ENCODE data around the gene MMP2. TPM values are rescaled to one million over a fixed set of nuclear protein-coding genes. Genes with fewer than 3 reads are reported as not detected.
A peak's percentile ranks its signal among the peaks of the same experiment; 100 is the strongest.

MMP2 gene
- polyA plus RNA-seq, 3 donors: 294 to 319 (median 305) TPM

- no peak for DNase-seq (ENCODE audit: low read depth in 3 of 3, low spot score in 2 of 3)
These were observed 12.7 kb downstream of the MMP2 start for GRCh38 chr16:55491691-55492090.

GRCh38 chr16:55492756-55493380 is 13.9 kb downstream of the MMP2 start:
- DNase-seq (ENCODE audit: low read depth in 3 of 3, low spot score in 2 of 3): no peak

- no peak for DNase-seq (ENCODE audit: low read depth in 3 of 3, low spot score in 2 of 3)
These were observed 16.0 kb downstream of the MMP2 start for GRCh38 chr16:55494994-55495421.

GRCh38 chr16:55495616-55496289 is 16.8 kb downstream of the MMP2 start:
- DNase-seq (ENCODE audit: low read depth in 3 of 3, low spot score in 2 of 3): no peak

GRCh38 chr16:55496509-55497145 is 17.6 kb downstream of the MMP2 start:
- DNase-seq (ENCODE audit: low read depth in 3 of 3, low spot score in 2 of 3): no peak

GRCh38 chr16:55497558-55497957 is 18.6 kb downstream of the MMP2 start:
- no peak for DNase-seq (ENCODE audit: low read depth in 3 of 3, low spot score in 2 of 3)

GRCh38 chr16:55498101-55498500 is 19.1 kb downstream of the MMP2 start:
- no peak for DNase-seq (ENCODE audit: low read depth in 3 of 3, low spot score in 2 of 3)

- no peak for DNase-seq (ENCODE audit: low read depth in 3 of 3, low spot score in 2 of 3)
These were observed 20.3 kb downstream of the MMP2 start for GRCh38 chr16:55499281-55499680.

- no peak for DNase-seq (ENCODE audit: low read depth in 3 of 3, low spot score in 2 of 3)
These were observed 21.0 kb downstream of the MMP2 start for GRCh38 chr16:55499951-55500529.

GRCh38 chr16:55500530-55501011 is 21.6 kb downstream of the MMP2 start:
- DNase-seq (ENCODE audit: low read depth in 3 of 3, low spot score in 2 of 3): no peak

- DNase-seq (ENCODE audit: low read depth in 3 of 3, low spot score in 2 of 3): no peak
These were observed 22.7 kb downstream of the MMP2 start for GRCh38 chr16:55501549-55502322.

GRCh38 chr16:55502801-55503366 is 23.9 kb downstream of the MMP2 start:
- peak in 1 of 3 donors; percentile 67 for DNase-seq (ENCODE audit: low read depth in 3 of 3, low spot score in 2 of 3)

GRCh38 chr16:55503726-55504550 is 24.9 kb downstream of the MMP2 start:
- no peak for DNase-seq (ENCODE audit: low read depth in 3 of 3, low spot score in 2 of 3)

- no peak for DNase-seq (ENCODE audit: low read depth in 3 of 3, low spot score in 2 of 3)
These were observed 26.5 kb downstream of the MMP2 start for GRCh38 chr16:55505333-55506015.

GRCh38 chr16:55506083-55506482 is 27.1 kb downstream of the MMP2 start:
- DNase-seq (ENCODE audit: low read depth in 3 of 3, low spot score in 2 of 3): no peak

GRCh38 chr16:55506708-55507107 is 27.7 kb downstream of the MMP2 start:
- no peak for DNase-seq (ENCODE audit: low read depth in 3 of 3, low spot score in 2 of 3)

GRCh38 chr16:55508271-55508921 is 29.4 kb downstream of the MMP2 start:
- DNase-seq (ENCODE audit: low read depth in 3 of 3, low spot score in 2 of 3): no peak
